Measurements from ENCODE around the gene DHRS9.

GRCh38 chr2:169139145-169139544, 69.8 kb downstream of the DHRS9 start:
- no peak for TF ChIP-seq POLR2A (IDR thresholded peaks at IDR 0.05)
- TF ChIP-seq, protein P1, sequence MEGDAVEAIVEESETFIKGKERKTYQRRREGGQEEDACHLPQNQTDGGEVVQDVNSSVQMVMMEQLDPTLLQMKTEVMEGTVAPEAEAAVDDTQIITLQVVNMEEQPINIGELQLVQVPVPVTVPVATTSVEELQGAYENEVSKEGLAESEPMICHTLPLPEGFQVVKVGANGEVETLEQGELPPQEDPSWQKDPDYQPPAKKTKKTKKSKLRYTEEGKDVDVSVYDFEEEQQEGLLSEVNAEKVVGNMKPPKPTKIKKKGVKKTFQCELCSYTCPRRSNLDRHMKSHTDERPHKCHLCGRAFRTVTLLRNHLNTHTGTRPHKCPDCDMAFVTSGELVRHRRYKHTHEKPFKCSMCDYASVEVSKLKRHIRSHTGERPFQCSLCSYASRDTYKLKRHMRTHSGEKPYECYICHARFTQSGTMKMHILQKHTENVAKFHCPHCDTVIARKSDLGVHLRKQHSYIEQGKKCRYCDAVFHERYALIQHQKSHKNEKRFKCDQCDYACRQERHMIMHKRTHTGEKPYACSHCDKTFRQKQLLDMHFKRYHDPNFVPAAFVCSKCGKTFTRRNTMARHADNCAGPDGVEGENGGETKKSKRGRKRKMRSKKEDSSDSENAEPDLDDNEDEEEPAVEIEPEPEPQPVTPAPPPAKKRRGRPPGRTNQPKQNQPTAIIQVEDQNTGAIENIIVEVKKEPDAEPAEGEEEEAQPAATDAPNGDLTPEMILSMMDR (IDR thresholded peaks at IDR 0.05) = no peak

Measured in esophagus squamous epithelium (tissue), 4 donors.